ENCODE data around the gene TTN.

Gene TTN

DNA sequence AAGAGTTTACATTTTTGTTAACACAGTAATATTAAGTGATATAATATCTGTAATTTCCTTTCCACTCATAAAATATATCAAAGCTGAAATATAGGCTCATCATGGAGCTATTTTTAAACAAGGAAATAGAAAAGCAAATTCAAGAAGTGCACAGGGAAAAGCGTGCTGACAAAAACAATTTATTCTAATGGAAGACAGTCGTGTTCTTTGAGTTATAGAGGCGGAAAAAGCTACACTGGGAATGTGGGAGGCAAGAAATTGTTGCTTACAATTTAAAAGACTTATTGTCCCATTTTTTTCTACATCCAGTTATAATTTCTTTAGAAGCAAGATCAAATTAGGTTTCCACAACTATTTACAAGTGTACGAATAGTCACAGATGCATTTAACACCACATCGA lies 3.2 kb upstream of the TTN start:
- DNase-seq, result no peak

- no peak for DNase-seq
Observed at GRCh38 chr2:178806543-178806942, 680 bp downstream of the TTN start.

DNA sequence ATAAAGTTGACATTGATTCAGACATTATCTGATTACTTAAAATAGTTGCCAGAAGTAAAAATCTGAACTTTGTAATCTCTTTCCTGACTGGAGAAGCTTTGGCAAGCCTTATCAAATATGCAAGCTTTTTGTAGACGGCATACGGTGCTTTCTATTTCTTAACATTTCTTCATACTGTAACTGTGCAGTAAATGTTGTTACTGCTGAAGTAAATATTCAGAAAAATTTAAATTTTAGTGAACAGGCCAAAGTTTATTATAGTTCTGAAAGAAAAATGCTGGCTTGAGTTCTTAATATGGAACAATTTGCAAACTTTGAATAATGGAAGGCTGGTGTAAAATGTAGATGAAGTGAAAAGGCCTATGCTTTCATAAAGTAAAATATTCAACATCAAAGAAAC lies 1.8 kb downstream of the TTN start:
- no peak for DNase-seq

DNA sequence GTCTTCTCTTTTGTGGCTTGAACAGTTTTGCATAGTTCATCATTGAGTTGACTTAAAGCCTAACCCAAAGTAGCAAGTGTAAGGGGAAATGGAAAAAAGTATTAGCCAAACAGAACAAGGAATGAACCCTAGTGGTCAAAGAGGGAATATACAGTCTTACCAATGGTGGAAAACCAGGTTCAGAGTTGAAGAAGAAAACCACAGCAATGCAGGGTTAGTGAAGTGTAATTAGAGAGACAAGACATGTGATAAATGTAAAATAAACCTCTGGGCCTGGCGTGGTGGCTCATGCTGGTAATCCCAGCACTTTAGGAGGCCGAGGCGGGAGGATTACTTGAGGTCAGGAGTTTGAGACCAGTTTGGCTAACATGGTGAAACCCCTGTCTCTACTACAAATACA lies 2.4 kb downstream of the TTN start:
- DNase-seq, result no peak

DNA sequence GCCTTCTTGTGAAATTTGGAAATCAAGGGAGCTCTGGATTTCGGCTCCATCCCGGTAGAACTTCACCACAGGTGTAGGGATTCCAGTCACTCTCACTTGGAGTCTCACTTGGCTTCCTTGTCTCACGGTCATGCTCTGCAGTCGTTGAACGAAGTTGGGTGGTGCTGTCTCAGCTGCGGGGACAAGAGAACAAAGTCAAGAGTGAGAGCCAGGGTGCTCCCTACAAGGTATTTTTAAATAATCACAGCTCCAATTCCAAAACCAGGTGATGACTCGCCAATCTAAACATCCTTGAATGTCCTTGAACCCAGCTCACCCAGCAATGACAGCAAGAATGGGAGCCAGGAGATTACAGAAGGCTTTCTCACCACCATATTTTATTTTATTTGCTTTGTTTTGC lies 6.7 kb downstream of the TTN start:
- no peak for DNase-seq

DNA sequence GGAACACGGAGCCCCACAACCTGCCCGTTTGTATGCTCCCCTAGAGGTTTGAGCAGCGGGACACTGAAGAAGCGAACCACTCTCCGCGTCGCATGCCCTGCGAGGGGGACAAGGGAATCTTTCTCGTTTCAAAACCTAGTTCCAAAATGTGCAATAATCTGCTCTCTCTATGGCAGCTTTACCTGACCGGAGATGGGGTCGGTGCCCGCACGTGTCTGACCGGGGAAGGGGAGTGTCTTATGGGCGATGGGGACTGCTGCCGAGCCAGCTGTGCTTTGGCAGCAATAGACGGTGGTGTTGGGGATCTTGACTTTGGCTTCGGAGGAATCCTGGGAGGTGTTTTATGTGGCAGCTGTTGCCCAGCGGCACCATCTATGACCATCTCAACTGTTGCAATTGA lies 7.9 kb downstream of the TTN start:
- no peak for DNase-seq

- no peak for DNase-seq
Observed at GRCh38 chr2:178796079-178796677, 11.0 kb downstream of the TTN start.

DNA sequence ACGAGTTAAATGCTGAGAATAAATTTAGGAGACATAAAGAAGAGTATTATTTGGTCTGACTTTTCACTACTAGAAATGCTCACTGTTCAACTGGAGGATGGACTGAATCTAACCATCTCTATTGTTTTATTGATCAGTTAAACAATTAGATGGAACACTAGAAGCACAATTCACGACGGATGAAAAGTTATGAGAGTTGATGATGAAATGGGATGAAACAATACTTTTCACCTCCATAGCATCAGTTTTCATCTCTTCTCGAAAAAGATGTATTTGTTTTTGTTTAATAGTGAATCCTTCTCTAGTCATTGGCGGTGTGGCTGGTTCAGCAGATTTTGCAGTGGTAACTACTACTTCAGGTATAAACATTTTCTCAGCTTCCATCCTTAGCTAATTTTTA lies 19.3 kb downstream of the TTN start:
- no peak for DNase-seq

- no peak for DNase-seq
Observed at GRCh38 chr2:178787155-178787554, 20.1 kb downstream of the TTN start.

DNA sequence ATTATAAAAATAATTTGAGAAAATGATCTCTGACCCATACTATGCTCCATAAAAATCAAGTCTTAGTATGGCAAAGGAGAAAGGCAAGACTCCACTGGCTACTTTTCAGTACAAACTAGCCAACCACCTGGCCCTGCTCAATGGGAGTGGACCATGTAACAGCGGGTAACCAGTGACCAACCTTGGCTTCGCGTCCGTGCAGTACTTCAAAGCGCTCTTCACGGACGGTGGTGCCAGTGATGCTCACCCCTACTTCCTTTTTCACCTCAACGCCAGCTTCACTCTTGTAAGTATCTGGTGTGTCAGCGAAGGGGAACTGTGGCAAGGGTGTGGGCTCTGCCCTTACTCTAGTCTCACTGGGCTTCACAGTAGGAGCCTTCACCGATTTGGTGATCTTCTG lies 23.3 kb downstream of the TTN start:
- no peak for DNase-seq

- no peak for DNase-seq
Observed at GRCh38 chr2:178782236-178782635, 25.0 kb downstream of the TTN start.

- no peak for DNase-seq
Observed at GRCh38 chr2:178777577-178777976, 29.6 kb downstream of the TTN start.

- no peak for DNase-seq
Observed at GRCh38 chr2:178776751-178777150, 30.5 kb downstream of the TTN start.

- no peak for DNase-seq
Observed at GRCh38 chr2:178775975-178776374, 31.2 kb downstream of the TTN start.

- no peak for DNase-seq
Observed at GRCh38 chr2:178770518-178770917, 36.7 kb downstream of the TTN start.

GRCh38 chr2:178767094-178768060 lies 39.8 kb downstream of the TTN start:
- no peak for DNase-seq

DNA sequence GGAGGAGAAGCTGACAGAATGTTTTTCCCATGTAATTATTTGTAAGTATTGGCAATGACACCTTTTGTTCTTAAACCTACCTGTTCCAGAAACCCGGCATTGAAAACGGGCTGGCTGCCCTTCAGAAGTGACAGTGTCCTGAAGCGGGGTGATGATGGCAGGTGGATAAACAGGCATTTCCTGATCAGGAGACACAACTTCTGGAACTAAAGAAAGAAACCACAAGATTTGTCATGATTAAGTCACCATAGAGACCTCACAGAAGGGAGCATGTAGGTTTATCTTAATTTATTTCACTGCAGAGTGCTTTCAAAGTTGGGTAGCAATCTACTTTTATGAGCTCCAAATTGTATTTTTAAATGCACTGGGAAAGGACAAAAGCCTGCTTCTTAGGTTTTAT lies 43.1 kb downstream of the TTN start:
- no peak for DNase-seq

DNA sequence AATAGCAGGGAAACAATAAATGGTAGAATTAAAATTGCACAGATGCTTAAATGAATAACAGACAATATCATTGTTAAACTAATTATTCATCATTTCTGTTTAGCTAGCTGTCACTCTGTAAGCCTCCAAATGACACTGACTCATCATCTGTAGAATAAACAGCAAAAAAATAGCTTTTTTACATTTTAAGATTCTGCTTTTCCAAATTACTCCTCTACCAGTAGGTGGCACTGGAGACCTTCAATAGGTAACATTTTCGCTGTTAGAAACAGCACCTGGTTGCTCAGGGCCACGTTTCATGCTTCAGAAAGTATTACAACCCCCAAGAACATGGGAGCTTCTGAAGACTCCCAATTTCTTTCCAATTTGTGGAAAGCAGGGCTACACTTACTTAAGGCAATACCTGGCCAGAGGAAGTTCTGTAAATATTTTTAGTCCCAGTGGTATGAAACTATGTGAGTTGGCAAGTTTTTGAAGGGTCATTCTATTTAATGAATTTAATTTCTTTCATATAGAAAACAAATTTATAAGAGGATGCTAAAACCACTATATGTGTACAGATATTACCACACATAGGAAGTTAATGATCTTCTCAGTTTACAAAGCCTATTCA lies 45.4 kb downstream of the TTN start:
- no peak for DNase-seq

DNA sequence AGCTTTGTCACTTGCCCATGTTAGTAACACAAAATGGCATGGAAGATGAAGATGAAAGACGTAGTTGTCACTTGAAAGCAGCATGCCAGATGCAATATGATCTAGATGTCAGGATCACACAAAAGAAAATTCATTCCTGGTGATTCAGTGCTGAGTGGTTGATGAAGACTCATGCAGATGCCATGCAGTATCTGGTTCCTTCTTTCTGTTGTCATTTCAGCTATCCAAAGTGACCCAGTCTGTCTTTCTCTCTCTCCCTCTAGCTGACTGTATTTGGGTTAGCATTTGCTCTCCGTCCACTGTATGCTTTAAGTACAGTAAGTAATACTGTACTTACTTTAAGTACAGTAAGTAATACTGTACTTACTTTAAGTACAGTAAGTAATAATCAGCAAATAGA lies 50.4 kb downstream of the TTN start:
- DNase-seq, result no peak

GRCh38 chr2:178756343-178756742 lies 50.9 kb downstream of the TTN start:
- DNase-seq, result no peak

DNA sequence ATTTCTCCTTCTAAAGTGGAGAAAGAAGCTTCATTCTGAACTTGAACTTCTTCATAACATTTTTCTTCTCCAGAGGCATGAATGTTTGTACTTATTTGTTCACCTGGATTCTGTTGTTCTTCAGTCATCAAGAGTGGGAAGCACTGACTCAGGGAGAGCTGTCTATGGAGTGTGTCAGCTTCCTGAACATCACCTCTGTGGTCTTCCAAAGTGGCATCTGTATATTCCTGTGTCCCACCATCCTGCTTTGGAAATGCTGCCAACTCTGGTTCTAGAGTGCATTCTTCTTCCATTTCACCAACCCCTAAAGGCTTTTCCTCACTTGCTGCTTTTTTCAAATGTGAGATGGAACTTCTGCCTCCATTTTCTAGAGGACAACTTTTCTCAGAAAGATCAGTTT lies 59.5 kb downstream of the TTN start:
- DNase-seq, result no peak

- no peak for DNase-seq
Observed at GRCh38 chr2:178734518-178734917, 72.7 kb downstream of the TTN start.

- DNase-seq, result no peak
Observed at GRCh38 chr2:178733975-178734374, 73.2 kb downstream of the TTN start.

DNA sequence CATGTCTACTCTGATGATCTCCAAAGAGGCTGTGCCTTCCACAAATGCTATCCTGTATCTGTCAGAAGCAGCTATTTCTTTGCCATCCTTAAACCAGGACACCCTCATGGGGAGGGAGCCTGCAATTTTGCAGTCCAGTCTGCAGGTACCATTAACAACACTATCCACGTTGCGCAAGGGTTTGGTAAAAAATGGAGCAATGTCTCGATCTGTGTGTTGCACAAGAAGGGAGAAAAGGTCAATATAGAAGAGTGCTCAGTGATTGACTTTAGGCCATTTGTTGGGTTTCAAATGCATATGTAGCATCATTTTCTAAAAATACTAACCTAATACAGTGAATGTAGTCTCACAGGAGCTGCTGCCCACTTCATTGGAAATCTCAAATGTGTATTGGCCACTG lies 74.3 kb downstream of the TTN start:
- no peak for DNase-seq

Data from bone marrow (tissue), 2 donors.